GM18907 (cell line): ENCODE measurements around the gene ZNF710.

Source experiments
- ATAC-seq: cut with Tn5 transposase; IDR thresholded peaks from one replicate; pipeline ENCODE4 v1.9.1; 2021; ENCODE audit warnings: mild to moderate bottlenecking, moderate library complexity; ENCODE audit not compliant: unreplicated experiment

The ZNF710 gene

GRCh38 chr15:89993349-89993748, 7.8 kb upstream of the ZNF710 start:
- ATAC-seq, result no peak

- no peak for ATAC-seq
These were observed 4.0 kb upstream of the ZNF710 start for GRCh38 chr15:89997079-89997478.

GRCh38 chr15:89998141-89998661, 2.9 kb upstream of the ZNF710 start:
- ATAC-seq, result no peak

- ATAC-seq, result no peak
These were observed 2.0 kb upstream of the ZNF710 start for GRCh38 chr15:89998923-89999675.

GRCh38 chr15:89999676-90000185, 1.4 kb upstream of the ZNF710 start:
- no peak for ATAC-seq

- ATAC-seq, result no peak
These were observed 730 bp upstream of the ZNF710 start for GRCh38 chr15:90000186-90001001.

- no peak for ATAC-seq
These were observed 731 bp downstream of the ZNF710 start for GRCh38 chr15:90001683-90002427.

GRCh38 chr15:90002428-90002844, 1.3 kb downstream of the ZNF710 start:
- ATAC-seq, result no peak

- no peak for ATAC-seq
These were observed 2.6 kb downstream of the ZNF710 start for GRCh38 chr15:90003736-90004135.

- ATAC-seq, result no peak
These were observed 3.1 kb downstream of the ZNF710 start for GRCh38 chr15:90004252-90004651.

- ATAC-seq, result no peak
These were observed 3.5 kb downstream of the ZNF710 start for GRCh38 chr15:90004671-90005070.

GRCh38 chr15:90006217-90007075, 5.3 kb downstream of the ZNF710 start:
- ATAC-seq, result no peak

- no peak for ATAC-seq
These were observed 5.9 kb downstream of the ZNF710 start for GRCh38 chr15:90007076-90007460.

GRCh38 chr15:90008607-90009006, 7.5 kb downstream of the ZNF710 start:
- ATAC-seq, result no peak

- ATAC-seq, result no peak
These were observed 8.3 kb downstream of the ZNF710 start for GRCh38 chr15:90009301-90010022.

GRCh38 chr15:90011705-90012104, 10.6 kb downstream of the ZNF710 start:
- ATAC-seq, result no peak

GRCh38 chr15:90013503-90013937, 12.4 kb downstream of the ZNF710 start:
- ATAC-seq, result no peak

GRCh38 chr15:90015294-90015693, 14.2 kb downstream of the ZNF710 start:
- no peak for ATAC-seq

- ATAC-seq, result no peak
These were observed 14.6 kb downstream of the ZNF710 start for GRCh38 chr15:90015749-90016148.
